ENCODE data around the gene ARPC2. TPM values are rescaled to one million over a fixed set of nuclear protein-coding genes. Genes with fewer than 3 reads are reported as not detected.

ARPC2 gene
- total and polyA plus RNA-seq, 2 of the 13 experiments (the other 11 are each of a cell fraction or from before 2014, with no cell fraction given) = 168 to 303 TPM

DNA sequence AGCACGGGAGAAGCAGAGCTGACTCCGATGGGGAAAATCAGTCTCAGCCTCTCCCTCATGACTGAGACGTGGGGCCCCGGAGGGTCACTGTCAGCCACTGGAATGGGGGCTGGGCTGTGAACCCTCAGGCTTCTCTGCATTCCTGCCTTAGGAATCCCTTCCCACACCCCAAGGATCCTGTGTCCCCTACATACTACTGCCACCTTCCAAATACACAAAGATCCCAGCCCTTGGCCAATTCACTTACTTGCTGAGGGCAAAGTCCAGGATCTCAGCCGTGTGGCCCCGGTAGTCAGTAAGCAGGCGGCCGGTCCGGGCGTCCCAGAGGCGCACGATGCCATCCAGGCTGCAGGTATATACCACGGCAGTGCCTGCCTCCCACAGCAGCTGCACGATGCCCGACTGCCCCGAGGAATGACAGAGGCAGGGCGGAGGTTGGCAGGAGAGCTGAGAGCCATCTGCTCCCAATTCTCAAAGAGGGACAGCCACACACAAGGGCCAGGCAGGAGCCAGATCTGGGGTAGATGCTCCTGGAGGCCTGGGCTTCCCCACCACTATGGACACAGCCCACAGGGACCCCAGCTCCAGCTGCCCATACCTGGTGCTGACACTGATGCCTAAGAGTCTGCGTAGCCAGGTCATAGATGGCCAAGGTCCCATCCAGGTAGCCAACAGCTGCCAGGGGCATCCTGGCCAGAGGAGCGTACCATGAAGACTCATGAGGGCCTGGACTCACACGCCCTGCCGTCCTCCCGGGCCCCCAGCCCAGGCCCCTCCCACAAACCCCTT is 48.0 kb downstream of the ARPC2 start:
- CTCF ChIA-PET (ENCODE audit: low intra/inter-chr PET ratio, low total read pairs) = no interaction called here
- TF ChIP-seq PHF21A (CRISPR knock-in tag; IDR thresholded peaks at IDR 0.05) = peak; percentile 57; the same call in 1 of the 2 replicates
- no peak for TF ChIP-seq FOXK1 (CRISPR knock-in tag; IDR thresholded peaks at IDR 0.05; ENCODE audit: borderline replicate concordance, low read depth)
- TF ChIP-seq ZNF644 (CRISPR knock-in tag; IDR thresholded peaks at IDR 0.05; ENCODE audit: low read depth) = peak; percentile 76; the same call in 1 of the 2 replicates
- no peak for TF ChIP-seq ZNF430 (CRISPR knock-in tag; IDR thresholded peaks at IDR 0.05)
- TF ChIP-seq HNF4G (IDR thresholded peaks at IDR 0.05; ENCODE audit: borderline replicate concordance, low read depth, low read length) = peak; percentile 87
- peak; percentile 88 for TF ChIP-seq HNF4G (CRISPR knock-in tag; IDR thresholded peaks at IDR 0.05; ENCODE audit: borderline replicate concordance, low read depth)
- TF ChIP-seq, protein P1, sequence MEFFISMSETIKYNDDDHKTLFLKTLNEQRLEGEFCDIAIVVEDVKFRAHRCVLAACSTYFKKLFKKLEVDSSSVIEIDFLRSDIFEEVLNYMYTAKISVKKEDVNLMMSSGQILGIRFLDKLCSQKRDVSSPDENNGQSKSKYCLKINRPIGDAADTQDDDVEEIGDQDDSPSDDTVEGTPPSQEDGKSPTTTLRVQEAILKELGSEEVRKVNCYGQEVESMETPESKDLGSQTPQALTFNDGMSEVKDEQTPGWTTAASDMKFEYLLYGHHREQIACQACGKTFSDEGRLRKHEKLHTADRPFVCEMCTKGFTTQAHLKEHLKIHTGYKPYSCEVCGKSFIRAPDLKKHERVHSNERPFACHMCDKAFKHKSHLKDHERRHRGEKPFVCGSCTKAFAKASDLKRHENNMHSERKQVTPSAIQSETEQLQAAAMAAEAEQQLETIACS (CRISPR knock-in tag; IDR thresholded peaks at IDR 0.05) = no peak
- TF ChIP-seq ZNF20 (CRISPR knock-in tag; IDR thresholded peaks at IDR 0.05) = no peak
- TF ChIP-seq ARNT (IDR thresholded peaks at IDR 0.05) = no peak
- TF ChIP-seq RORA (CRISPR knock-in tag; IDR thresholded peaks at IDR 0.05) = no peak
- no peak for TF ChIP-seq ZKSCAN5 (CRISPR knock-in tag; IDR thresholded peaks at IDR 0.05)
- TF ChIP-seq ZNF790 (CRISPR knock-in tag; IDR thresholded peaks at IDR 0.05; ENCODE audit: borderline replicate concordance) = no peak
- TF ChIP-seq TOE1 (CRISPR knock-in tag; IDR thresholded peaks at IDR 0.05) = no peak
- TF ChIP-seq IRF9 (CRISPR knock-in tag; IDR thresholded peaks at IDR 0.05; ENCODE audit: borderline replicate concordance) = no peak
- TF ChIP-seq YEATS4 (CRISPR knock-in tag; IDR thresholded peaks at IDR 0.05; ENCODE audit: borderline replicate concordance) = no peak
- no peak for TF ChIP-seq U2AF2 (IDR thresholded peaks at IDR 0.05; ENCODE audit: low read depth, low read length)
- no peak for TF ChIP-seq ZSCAN30 (CRISPR knock-in tag; IDR thresholded peaks at IDR 0.05)
- TF ChIP-seq ZNF775 (CRISPR knock-in tag; IDR thresholded peaks at IDR 0.05; ENCODE audit: borderline replicate concordance) = no peak
- peak; percentile 57; the same call in 1 of the 2 replicates for TF ChIP-seq SAP130 (CRISPR knock-in tag; IDR thresholded peaks at IDR 0.05; ENCODE audit: low read depth)
- TF ChIP-seq, protein P2, sequence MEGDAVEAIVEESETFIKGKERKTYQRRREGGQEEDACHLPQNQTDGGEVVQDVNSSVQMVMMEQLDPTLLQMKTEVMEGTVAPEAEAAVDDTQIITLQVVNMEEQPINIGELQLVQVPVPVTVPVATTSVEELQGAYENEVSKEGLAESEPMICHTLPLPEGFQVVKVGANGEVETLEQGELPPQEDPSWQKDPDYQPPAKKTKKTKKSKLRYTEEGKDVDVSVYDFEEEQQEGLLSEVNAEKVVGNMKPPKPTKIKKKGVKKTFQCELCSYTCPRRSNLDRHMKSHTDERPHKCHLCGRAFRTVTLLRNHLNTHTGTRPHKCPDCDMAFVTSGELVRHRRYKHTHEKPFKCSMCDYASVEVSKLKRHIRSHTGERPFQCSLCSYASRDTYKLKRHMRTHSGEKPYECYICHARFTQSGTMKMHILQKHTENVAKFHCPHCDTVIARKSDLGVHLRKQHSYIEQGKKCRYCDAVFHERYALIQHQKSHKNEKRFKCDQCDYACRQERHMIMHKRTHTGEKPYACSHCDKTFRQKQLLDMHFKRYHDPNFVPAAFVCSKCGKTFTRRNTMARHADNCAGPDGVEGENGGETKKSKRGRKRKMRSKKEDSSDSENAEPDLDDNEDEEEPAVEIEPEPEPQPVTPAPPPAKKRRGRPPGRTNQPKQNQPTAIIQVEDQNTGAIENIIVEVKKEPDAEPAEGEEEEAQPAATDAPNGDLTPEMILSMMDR (CRISPR knock-in tag; IDR thresholded peaks at IDR 0.05) = no peak
- no peak for TF ChIP-seq EP300 (IDR thresholded peaks at IDR 0.05; ENCODE audit: low read depth in 2 of 2, low read length in 2 of 2)
- TF ChIP-seq EP300 (CRISPR knock-in tag; IDR thresholded peaks at IDR 0.05; ENCODE audit: borderline replicate concordance) = no peak

More for the DNA sequence above, 48.0 kb downstream of the ARPC2 start:
- Histone ChIP-seq H2AFZ (ENCODE audit: low read length) (no peak overlapping the region), H3K9me3 (ENCODE audit: low read length) (no peaks in the 10 kb centered on the region), H4K20me1 (ENCODE audit: insufficient read depth, low read length) (no peaks in the 10 kb centered on the region), H3K36me3 (replicated peaks in 1 of 2; ENCODE audit: control insufficient read depth in 1 of 2, insufficient read depth in 2 of 2, low read length in 2 of 2) (peaks cover 19 to 40% of the 10 kb centered on the region in 2 experiments), H3K4me3 (replicated peaks in 1 of 3; ENCODE audit: insufficient read depth in 1 of 3, low read depth in 2 of 3, low read length in 3 of 3) (peak overlapping the region in 1 of 3 experiments; percentile 22; a peak in 2 of 6 replicates), H3K79me2 (ENCODE audit: insufficient read depth, low read length) (peaks cover 6% of the 10 kb centered on the region), H3K4me2 (ENCODE audit: low read depth, low read length) (peak overlapping the region; percentile 52), H3K4me1 (ENCODE audit: insufficient read depth, low read length) (peaks cover 71% of the 10 kb centered on the region), H3K27ac (ENCODE audit: extremely low read length, insufficient read depth, low read length) (peak overlapping the region; percentile 56), H3K27me3 (ENCODE audit: control insufficient read depth in 1 of 2, insufficient read depth in 2 of 2, low read length in 2 of 2) (no peaks in the 10 kb centered on the region; a peak in 1 of 5 replicates), H3K9ac (ENCODE audit: insufficient read depth, low read depth, low read length) (peak overlapping the region; percentile 27)
- intact Hi-C loops (cut with micrococcal nuclease; ENCODE audit: unreplicated experiment) (no loop called here), in situ Hi-C loops (cut with HindIII; ENCODE audit: extremely low pct_ligation_motif_present, low pct_unique_long_range_greater_than_20kb) (no loop called here)
- BruUV-seq (replicated peaks) = no TSS peak
- DNase-seq (ENCODE audit: low spot score) (peak; percentile 75), FAIRE-seq (peak; percentile 80), ATAC-seq (peak; percentile 62)
- POLR2A ChIA-PET = interaction anchor here (0.8 kb wide), 1 partner anchor 26 kb away, joined by 3 read pairs; no protein-coding TSS in a partner anchor
- WGBS (ENCODE audit: low lambda C conversion rate) = 55% methylated on average over 10 of the region's 22 CpGs
